Stomach (tissue), 9 donors: ENCODE data around the gene ADAM12. TPM values are rescaled to one million over a fixed set of nuclear protein-coding genes. Genes with fewer than 3 reads are reported as not detected.

Experiments
- DNase-seq, 2 donors: peaks; one replicate each; pipeline versions ENCODE4 v3.0.0 to v3.0.0-alpha.2; 2013 to 2019
- H3K27ac ChIP-seq, 5 donors: fragments of 200-600 bp in 4 of 5; sonication (generic) in 4 of 5; one replicate each; pipeline ENCODE4 v1.5.1; 2013 to 2019; ENCODE audit warnings: mild to moderate bottlenecking in 1 of 5, moderate library complexity in 1 of 5
- H3K27me3 ChIP-seq, 3 donors: fragments of 200-600 bp; sonication (generic); one replicate each; pipeline ENCODE4 v1.5.1; 2017 to 2019; ENCODE audit warnings: mixed run types in 1 of 3
- H3K36me3 ChIP-seq, 4 donors: fragments of 200-600 bp; sonication (generic); 1 replicate in 3 of 4; 2 replicates in 1 of 4; pipeline ENCODE4 v1.5.1; 2016 to 2019
- H3K4me1 ChIP-seq, 4 donors: fragments of 200-600 bp; sonication (generic); one replicate each; pipeline ENCODE4 v1.5.1; 2016 to 2019
- H3K4me3 ChIP-seq, 4 donors: fragments of 200-600 bp; sonication (generic) in 3 of 4; one replicate each; pipeline ENCODE4 v1.5.1; 2016 to 2019; ENCODE audit warnings: mild to moderate bottlenecking in 1 of 4
- H3K9me3 ChIP-seq, 4 donors: fragments of 200-600 bp; sonication (generic); one replicate each; pipeline ENCODE4 v1.5.1; 2016 to 2019
- EP300 ChIP-seq: sonication (generic); formaldehyde crosslinking; IDR thresholded peaks from one replicate; pipeline ENCODE4 v1.6.1; 2017; ENCODE audit warnings: antibody characterized with exemption
- POLR2A ChIP-seq, 4 donors: fragments of 450-650 bp; IDR thresholded peaks; one replicate each; pipeline ENCODE4 v1.6.1; 2016; ENCODE audit warnings: antibody characterized with exemption in 4 of 4, control low read depth in 2 of 4, mild to moderate bottlenecking in 1 of 4, moderate library complexity in 1 of 4
- POLR2AphosphoS5 ChIP-seq, 3 donors: sonication (generic); formaldehyde crosslinking; IDR thresholded peaks; one replicate each; pipeline ENCODE4 v1.6.1; 2016; ENCODE audit warnings: antibody characterized with exemption in 3 of 3
- WGBS, 5 donors: extraction: QIAGEN DNeasy Blood & Tissue Kit in 3 of 5; methylation state at CpG; one replicate each; pipeline versions ENCODE4 v1.1.5 to v1.1.7; 2013 to 2018; 5-methylcytosine and 5-hydroxymethylcytosine counted together
- intact Hi-C: fragments of 100-400 bp; cut with DNase I; formaldehyde crosslinking; loops from one replicate; pipeline ENCODE4 v1.15.1; 2023; ENCODE audit warnings: low total_unique reads
- polyA plus RNA-seq, 3 donors: library from polyadenylated mRNA; stranded (reverse); fragments of 200-250 nt; gene quantifications; one replicate each; pipeline ENCODE4 v1.2.3, GENCODE V29; 2013
- total RNA-seq, 5 donors: library from RNA; depleted of rRNA; stranded (reverse); fragments of >200 nt; gene quantifications; one replicate each; pipeline versions ENCODE4 v1.1.0 to v1.2.3, GENCODE V29; 2014 to 2016
- TF ChIP-seq, protein P1 (sequence below), 7 experiments: fragments of 450-650 bp in 4 of 7; fragments of 200-600 bp in 3 of 7; sonication (generic) in 3 of 7; IDR thresholded peaks; one replicate each; pipeline ENCODE4 v1.5.1; 2016 to 2019; ENCODE audit warnings: antibody characterized with exemption in 7 of 7, control low read depth in 2 of 7, mild to moderate bottlenecking in 1 of 7
- donor health status: healthy with polysubstance abuse.
- donor health status: Bipolar disorder and iron deficiency.
- donor health status: healthy.

The ADAM12 gene
- total and polyA plus RNA-seq, 8 donors: 0.03 to 6.4 (median 0.50) TPM; not detected in 3

DNA sequence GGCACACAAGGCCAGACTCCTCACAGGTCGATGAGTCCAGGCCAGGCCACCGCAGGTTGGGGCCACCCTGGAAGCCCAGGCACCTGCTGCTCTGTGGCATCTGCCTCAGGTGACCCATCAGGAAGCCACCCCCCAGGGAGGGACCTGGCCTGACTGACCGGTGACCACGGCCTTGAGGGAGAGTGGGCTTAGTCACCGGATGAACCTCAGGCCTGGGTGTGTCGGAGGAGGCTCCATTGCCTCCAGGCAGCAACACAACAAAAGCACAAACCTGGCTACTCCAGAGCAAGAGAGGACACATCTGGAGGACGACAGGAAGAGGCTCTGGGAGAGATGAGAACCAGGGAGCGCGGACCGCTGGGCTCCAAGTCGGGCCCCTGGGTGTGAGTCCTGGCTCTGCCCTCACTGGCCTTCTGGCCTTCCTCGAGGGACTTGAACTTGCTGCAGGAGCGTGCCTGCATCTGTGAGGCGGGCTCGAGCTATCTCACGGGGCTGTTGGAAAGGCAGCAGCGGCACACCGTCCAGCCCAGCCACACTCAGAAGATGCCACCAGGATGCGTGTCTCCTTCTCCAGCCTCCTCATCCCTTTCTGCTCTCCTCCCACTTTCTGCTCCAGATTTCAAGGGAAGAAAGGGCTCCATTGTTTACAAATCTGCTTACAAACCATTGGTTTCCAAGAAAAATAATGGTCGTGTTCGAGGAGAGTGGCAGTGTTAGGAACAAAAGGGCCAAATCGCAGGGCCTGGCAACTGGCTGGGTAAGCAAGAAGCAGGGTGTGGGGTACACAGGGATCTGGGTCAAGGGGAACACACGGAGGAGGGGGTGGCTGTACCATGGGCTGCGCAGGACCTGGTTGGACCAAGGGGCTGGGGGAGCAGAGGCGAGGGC, 152.9 kb downstream of the ADAM12 start:
- peaks cover 0 to 9% (median 0%) of the 10 kb centered on the region in 3 donors for H3K27me3 ChIP-seq
- no peak overlapping the region for H3K4me3 ChIP-seq
- intact Hi-C loops: no loop called here
- TF ChIP-seq, protein P1, sequence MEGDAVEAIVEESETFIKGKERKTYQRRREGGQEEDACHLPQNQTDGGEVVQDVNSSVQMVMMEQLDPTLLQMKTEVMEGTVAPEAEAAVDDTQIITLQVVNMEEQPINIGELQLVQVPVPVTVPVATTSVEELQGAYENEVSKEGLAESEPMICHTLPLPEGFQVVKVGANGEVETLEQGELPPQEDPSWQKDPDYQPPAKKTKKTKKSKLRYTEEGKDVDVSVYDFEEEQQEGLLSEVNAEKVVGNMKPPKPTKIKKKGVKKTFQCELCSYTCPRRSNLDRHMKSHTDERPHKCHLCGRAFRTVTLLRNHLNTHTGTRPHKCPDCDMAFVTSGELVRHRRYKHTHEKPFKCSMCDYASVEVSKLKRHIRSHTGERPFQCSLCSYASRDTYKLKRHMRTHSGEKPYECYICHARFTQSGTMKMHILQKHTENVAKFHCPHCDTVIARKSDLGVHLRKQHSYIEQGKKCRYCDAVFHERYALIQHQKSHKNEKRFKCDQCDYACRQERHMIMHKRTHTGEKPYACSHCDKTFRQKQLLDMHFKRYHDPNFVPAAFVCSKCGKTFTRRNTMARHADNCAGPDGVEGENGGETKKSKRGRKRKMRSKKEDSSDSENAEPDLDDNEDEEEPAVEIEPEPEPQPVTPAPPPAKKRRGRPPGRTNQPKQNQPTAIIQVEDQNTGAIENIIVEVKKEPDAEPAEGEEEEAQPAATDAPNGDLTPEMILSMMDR (IDR thresholded peaks at IDR 0.05): no peak
- TF ChIP-seq POLR2A (IDR thresholded peaks at IDR 0.05): no peak
- TF ChIP-seq POLR2AphosphoS5 (IDR thresholded peaks at IDR 0.05): no peak
- no peak for TF ChIP-seq EP300
- 82 to 89% (median 85%) methylated on average over 19 to 25 of the region's 25 CpGs for WGBS, 5 donors
- DNase-seq: no peak
- H3K4me1 ChIP-seq: no peaks in the 10 kb centered on the region
- H3K36me3 ChIP-seq: no peaks in the 10 kb centered on the region
- no peak overlapping the region for H3K27ac ChIP-seq
- H3K9me3 ChIP-seq: no peaks in the 10 kb centered on the region

DNA sequence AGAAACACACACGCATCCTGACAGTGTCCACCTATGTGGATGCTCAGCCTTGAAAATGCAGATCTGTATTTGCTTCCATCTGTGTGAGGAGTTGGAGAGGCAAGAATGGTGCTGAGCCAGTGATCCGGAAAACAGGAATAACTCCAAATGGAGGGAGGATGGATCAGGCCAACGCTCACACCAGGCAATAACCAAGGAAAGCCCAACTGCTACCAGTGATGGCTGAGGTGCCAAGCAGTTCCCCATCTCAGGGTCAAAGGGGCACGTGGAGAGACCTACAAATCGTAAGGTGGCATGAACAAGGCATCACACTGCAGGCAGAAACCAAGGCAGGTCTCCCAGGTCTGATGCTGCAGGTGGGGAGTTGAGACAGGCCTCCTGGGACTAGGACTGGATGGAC, 153.6 kb downstream of the ADAM12 start:
- H3K27me3 ChIP-seq: peaks cover 0 to 9% (median 0%) of the 10 kb centered on the region in 3 donors
- 65 to 81% (median 74%) methylated on average over 4 to 5 of the region's 5 CpGs for WGBS, 5 donors

GRCh38 chr10:126233182-126234148, 154.8 kb downstream of the ADAM12 start:
- DNase-seq: no peak
- 57 to 63% (median 59%) methylated on average over 15 of the region's 15 CpGs for WGBS, 5 donors
- TF ChIP-seq POLR2AphosphoS5 (IDR thresholded peaks at IDR 0.05): no peak
- no peak for TF ChIP-seq EP300
- TF ChIP-seq POLR2A (IDR thresholded peaks at IDR 0.05): no peak
- TF ChIP-seq, protein P1 (IDR thresholded peaks at IDR 0.05): no peak
- intact Hi-C loops: no loop called here
- H3K4me1 ChIP-seq: no peaks in the 10 kb centered on the region
- no peak overlapping the region for H3K4me3 ChIP-seq
- H3K36me3 ChIP-seq: no peaks in the 10 kb centered on the region
- H3K27me3 ChIP-seq: peaks cover 0 to 9% (median 0%) of the 10 kb centered on the region in 3 donors
- no peak overlapping the region for H3K27ac ChIP-seq
- H3K9me3 ChIP-seq: no peaks in the 10 kb centered on the region

More for the DNA sequence above, 153.6 kb downstream of the ADAM12 start:
- Histone ChIP-seq H3K4me3 (no peak overlapping the region), H3K36me3 (no peaks in the 10 kb centered on the region), H3K27ac (no peak overlapping the region), H3K4me1 (no peaks in the 10 kb centered on the region), H3K9me3 (no peaks in the 10 kb centered on the region)
- DNase-seq: no peak
- intact Hi-C loops: no loop called here
- TF ChIP-seq, protein P1 (IDR thresholded peaks at IDR 0.05): no peak
- TF ChIP-seq EP300 (no peak), POLR2A (IDR thresholded peaks at IDR 0.05) (no peak), POLR2AphosphoS5 (IDR thresholded peaks at IDR 0.05) (no peak)

DNA sequence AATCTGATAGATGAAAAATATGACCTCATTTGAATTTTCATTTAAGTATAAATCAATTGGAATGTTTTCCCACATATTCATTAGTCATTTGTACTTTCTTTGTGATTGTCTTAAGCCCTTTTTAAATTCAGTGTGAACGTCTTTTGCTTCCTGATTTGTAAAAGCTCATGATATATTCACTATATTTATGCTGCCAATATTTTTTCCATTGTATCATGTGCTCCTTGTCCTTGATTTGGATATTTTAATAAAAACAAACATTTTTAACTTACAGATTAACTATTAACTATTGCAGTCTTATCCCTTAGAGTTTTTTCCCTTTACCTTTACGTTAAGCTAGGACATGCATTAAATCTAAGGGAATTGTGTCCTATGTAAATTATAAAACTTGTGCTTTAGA, 157.7 kb downstream of the ADAM12 start:
- WGBS, 5 donors: 64 to 79% (median 71%) methylated on average over 2 of the region's 2 CpGs
- TF ChIP-seq POLR2AphosphoS5 (IDR thresholded peaks at IDR 0.05): no peak
- TF ChIP-seq POLR2A (IDR thresholded peaks at IDR 0.05): no peak
- intact Hi-C loops: no loop called here
- Histone ChIP-seq H3K27ac (no peak overlapping the region), H3K36me3 (no peaks in the 10 kb centered on the region), H3K4me3 (no peak overlapping the region), H3K27me3 (peaks cover 0 to 12% (median 0%) of the 10 kb centered on the region in 3 donors), H3K9me3 (no peaks in the 10 kb centered on the region), H3K4me1 (no peaks in the 10 kb centered on the region)
- no peak for DNase-seq
